Heart left ventricle (tissue), 13 donors: ENCODE results near the gene BHLHA15.

ENCODE experiments used
- CTCF ChIP-seq, 12 donors: fragments of 200-600 bp; sonication (generic) in 4 of 12; IDR thresholded peaks; one replicate each; pipeline versions ENCODE4 v1.5.0 to v1.8.0; 2018 to 2022; ENCODE audit warnings: antibody characterized with exemption in 12 of 12, mild to moderate bottlenecking in 5 of 12
- POLR2A ChIP-seq, 2 donors: fragments of 450-650 bp; IDR thresholded peaks; one replicate each; pipeline ENCODE4 v1.6.1; 2017; ENCODE audit warnings: antibody characterized with exemption in 2 of 2, mild to moderate bottlenecking in 2 of 2, moderate library complexity in 2 of 2
- donor health status: ischemic (EF 13 %, LVEDD 7.1; RV severe dilation, severe dysfunction).
- donor health status: DM: no; HTN: yes; CAD: no.
- donor health status: DM: no; HTN: no; CAD: no.
- donor health status: ischemic (EF 25% LVEDD 6.9; RV normal size, moderate dysfunction).
- donor health status: ischemic (EF 25% LVEDD 5.7; RV mildly dilated, moderate dysfunction).
- donor health status: ischemic (EF 35%, LVEDD 5.7; RV mildly dilated, moderate dysfunction).
- donor health status: nonischemic (EF 11% LVEDD 7.7; RV severe dilation, severe dysfunction).
- donor health status: DM: yes; HTN: yes; CAD: no.
- donor health status: PGD.
- donor health status: ischemic (EF 29% LVEDD 5.4; RV normal size, mild dysfunction).
- donor health status: nonischemic (EF 23%, LVEDD 6.1; RV moderate dilation, normal function).

- TF ChIP-seq CTCF (IDR thresholded peaks at IDR 0.05) (no peak), POLR2A (IDR thresholded peaks at IDR 0.05) (no peak)
These were observed 5.9 kb upstream of the BHLHA15 start for GRCh38 chr7:98205162-98205845.
